HG02885 (cell line): ENCODE data around the gene CTSO.

Experiments used
- ATAC-seq: cut with Tn5 transposase; IDR thresholded peaks from one replicate; pipeline ENCODE4 v1.9.1; 2021; ENCODE audit warnings: mild to moderate bottlenecking; ENCODE audit not compliant: unreplicated experiment, poor library complexity

Gene CTSO

DNA sequence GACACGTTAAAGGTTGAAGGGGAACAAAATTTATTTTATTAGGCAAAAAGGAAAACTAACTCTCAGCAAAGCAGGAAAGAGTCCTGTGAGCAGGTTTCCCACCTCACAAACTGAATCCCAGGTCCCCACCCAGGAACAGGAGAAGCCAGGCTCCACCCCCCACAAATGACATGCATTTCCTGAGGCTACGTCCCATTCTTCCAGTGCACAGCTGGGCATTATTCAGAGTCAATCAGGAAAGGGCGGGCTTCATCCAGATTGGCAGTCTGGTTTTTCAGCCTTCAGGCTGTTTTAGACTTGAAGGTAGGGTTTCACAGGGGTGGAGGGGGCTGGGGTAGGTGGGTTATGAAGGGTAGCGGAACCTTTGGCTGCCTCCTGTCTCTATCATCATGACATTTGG, 75.7 kb downstream of the CTSO start:
- no peak for ATAC-seq

GRCh38 chr4:155875878-155876277, 77.8 kb downstream of the CTSO start:
- no peak for ATAC-seq
